Stimulated activated naive CD4-positive, alpha-beta T cell treated with Interleukin-2 at 50 U/mL for 16 hours (primary cell): ENCODE data around the gene SPDYE3.
"Not testable (repeated sequence)": the region's sequence is repeated elsewhere in the genome, so short reads cannot be mapped to it uniquely, and the experiment has no call there.

ENCODE experiments used
- DNase-seq: peaks from one replicate; lab custom pipeline; 2025; lab: John Stamatoyannopoulos, UW

Gene SPDYE3

DNA sequence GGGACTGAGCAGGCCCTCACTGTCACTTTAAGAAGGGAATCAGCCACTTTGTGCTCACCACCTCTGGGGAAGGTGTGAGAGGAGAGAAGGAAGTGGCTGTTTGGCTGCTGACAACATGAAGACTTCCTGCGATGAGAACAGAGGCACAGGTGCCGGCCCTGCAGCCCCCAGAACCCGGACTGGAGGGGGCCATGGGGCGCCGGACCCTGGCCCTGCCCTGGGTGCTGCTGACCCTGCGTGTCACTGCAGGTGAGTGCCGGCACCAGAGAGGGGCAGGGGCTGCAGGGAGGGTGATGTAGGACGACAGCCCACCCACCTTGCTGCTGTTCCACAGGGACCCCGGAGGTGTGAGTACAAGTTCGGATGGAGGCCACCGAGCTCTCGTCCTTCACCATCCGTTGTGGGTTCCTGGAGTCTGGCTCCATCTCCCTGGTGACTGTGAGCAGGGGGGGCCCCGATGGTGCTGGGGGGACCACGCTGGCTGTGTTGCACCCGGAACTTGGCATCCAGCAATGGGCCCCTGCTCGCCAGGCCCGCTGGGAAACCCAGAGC lies 44.8 kb downstream of the SPDYE3 start:
- DNase-seq: not testable (repeated sequence)

DNA sequence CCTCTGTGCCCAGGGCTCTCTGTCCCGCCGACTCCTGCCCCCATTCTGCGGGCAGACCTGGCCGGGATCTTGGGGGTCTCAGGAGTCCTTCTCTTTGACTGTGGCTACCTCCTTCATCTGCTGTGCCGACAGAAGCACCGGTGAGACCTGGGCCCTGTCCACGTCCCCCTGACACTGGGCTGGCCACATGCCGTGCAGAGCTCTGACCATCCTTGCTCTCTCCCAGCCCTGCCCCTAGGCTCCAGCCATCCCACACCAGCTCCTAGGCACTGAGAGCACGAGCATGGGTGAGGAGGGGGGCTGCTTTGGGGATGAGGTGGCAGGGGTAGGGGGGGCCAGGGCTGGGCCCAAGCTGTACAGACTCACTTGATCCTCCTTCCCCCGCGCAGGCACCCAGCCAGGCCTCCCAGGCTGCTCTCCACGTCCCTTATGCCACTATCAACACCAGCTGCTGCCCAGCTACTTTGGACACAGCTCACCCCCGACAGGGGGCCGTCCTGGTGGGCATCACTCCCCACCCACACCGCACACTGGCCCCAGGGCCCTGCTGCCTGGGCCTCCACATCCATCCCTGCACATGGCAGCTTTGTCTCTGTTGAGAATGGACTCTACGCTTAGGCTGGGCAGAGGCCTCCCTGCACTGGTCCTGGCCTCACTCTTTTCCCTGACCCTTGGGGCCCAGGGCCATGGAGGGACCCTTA lies 45.6 kb downstream of the SPDYE3 start:
- DNase-seq: no peak

DNA sequence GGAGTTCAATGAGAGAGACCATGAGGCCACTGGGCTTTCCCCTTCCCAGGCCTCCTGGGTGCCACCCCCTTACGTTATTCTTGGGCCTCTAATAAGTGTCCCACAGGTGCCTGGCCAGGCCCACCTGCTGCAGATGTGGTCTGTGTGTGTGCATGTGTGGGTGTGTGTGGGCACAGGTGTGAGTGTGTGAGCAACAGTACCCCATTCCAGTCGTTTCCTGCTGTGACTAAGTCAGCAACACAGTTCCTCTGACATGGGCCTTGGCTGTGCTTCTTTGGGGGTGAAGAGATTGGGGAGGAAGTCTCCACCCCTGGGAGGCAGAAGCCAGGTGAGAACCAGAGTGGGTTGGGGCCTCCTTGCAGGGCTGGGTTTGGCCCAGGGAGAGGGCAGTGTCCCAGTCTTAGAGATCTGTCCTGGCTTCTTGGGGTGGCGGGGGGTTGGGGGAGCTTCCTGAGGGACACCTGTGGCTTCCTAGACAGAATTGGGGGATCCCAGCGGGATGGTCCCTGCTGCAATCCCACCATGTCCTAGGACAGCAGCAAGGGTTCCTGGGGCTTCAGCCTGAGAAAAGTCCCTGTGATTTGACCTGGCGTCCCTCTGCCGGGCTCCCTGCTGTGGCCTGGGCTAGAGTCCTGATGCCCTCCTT lies 46.3 kb downstream of the SPDYE3 start:
- peak; percentile 35 for DNase-seq

DNA sequence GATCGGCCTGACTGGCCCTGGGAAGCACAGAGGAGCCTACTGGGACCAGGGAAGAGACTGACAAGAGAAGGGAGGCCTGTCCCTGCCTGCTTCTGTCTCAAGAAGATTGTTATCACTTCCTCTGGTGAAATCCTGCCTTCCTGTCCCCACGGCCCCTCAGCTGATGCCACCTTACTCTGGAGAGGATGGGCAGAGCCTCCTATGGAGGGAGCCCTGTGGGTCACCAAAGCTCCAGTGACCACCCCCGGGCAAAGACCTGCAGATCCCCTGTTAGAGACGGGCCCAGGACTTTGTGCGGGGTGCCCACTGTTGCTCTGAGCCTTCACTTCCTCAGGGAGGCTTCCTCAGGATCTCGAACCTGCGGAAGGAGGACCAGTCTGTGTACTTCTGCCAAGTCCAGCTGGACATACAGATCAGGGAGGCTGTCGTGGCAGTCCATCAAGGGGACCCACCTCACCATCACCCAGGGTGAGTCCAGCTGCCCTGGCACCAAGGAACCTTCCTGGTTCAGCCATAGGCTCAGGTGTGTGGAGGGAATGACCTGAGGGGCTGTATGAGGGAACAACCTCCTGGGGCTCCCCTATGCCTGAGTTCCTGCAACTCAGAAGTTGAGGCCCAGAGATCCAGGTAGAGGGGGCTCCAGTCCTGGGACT lies 49.0 kb downstream of the SPDYE3 start:
- no peak for DNase-seq

DNA sequence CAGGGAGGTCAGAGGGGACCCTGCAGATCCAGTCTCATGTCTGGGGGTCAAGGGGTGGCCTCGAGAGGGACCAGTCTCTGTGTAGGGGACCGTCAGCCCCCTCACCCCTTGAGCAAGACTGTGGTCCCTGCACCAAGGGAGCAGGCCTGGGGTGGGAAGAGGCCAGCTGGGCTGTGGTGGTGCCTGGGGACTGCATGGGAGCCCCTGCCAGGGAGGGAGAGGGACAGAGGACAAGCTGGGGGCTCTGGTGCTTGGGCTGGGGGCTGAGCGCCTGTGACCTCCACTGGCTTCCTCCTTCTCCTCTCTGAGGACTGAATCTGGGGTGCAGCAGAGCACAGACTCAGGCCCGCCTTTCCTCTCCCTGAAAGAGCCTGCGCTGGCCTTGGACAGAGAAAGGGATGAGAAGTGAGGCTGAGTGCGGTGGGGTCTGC lies 49.6 kb downstream of the SPDYE3 start:
- DNase-seq: no peak

DNA sequence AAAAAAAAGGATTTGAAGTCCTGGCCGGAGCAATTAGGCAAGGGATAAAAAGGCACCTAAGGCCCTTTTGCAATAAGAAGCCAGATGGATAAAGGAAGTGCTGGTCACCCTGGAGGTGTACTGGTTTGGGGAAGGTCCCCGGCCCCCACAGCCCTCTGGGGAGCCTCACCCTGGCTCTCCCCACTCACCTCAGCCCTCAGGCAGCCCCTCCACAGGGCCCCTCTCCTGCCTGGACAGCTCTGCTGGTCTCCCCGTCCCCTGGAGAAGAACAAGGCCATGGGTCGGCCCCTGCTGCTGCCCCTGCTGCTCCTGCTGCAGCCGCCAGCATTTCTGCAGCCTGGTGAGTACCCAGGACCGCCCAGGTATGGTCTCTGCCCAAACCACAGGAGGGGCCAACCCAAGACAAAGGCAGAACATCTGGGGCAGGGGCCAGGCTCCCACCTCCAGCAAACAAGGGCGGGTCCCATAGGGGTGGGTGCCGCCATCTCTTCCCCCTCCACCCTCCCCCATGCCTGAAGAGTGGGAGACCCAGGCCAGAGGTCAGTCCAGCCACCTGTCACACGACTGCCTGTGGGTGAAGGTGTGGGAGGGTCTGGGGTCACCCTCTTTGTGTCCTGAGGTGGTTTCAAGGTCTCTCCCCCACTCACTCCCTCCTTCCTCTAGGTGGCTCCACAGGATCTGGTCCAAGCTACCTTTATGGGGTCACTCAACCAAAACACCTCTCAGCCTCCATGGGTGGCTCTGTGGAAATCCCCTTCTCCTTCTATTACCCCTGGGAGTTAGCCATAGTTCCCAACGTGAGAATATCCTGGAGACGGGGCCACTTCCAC lies 50.7 kb downstream of the SPDYE3 start, which contains the start of gene PILRB:
Gene PILRB, plus strand, starts transcription at position 91 of the 830 bp plus-strand sequence. Its CDS starts 186 bp downstream, at position 277.
- no peak for DNase-seq

DNA sequence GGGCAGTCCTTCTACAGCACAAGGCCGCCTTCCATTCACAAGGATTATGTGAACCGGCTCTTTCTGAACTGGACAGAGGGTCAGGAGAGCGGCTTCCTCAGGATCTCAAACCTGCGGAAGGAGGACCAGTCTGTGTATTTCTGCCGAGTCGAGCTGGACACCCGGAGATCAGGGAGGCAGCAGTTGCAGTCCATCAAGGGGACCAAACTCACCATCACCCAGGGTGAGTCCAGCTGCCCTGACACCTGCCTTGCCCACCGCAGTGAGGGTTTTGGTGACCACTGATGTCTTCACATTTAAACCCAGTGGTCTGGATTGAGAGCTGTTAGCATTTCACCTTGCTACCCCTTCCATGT lies 51.3 kb downstream of the SPDYE3 start:
- no peak for DNase-seq

DNA sequence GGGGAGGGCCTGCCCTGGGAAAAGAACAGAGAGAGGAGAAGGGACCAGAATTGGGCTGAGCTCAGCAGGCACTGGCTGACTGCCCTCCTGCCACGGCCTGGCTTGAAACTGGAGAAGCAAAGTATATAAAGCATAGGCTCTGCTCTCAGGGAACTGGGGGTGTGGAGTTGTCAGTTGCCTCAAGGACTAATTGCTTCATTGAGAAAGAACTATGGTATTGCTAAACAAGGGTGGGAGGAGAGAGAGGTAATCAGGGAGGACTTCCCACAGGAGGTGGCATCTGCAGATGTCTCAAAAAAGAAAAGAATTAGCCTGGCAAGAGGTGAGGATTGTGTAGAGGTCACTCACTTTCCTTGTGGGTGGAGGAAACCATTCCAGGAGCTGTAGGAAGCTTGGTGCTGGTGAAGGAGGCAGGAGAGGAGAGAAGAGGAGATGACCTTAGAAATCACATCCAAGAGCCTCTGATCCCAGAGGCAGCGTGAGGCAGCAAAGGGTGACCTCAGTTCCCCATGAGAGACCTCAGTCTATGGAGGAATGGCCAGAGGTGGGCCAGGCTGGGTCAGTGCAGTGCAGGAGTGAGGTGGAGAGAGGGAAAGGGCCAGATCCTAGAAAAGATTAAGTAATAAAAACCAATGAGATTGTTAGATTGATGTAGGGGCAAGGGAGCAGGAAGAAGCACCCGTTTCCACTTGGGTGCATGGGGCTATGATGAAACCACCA lies 52.8 kb downstream of the SPDYE3 start:
- no peak for DNase-seq

DNA sequence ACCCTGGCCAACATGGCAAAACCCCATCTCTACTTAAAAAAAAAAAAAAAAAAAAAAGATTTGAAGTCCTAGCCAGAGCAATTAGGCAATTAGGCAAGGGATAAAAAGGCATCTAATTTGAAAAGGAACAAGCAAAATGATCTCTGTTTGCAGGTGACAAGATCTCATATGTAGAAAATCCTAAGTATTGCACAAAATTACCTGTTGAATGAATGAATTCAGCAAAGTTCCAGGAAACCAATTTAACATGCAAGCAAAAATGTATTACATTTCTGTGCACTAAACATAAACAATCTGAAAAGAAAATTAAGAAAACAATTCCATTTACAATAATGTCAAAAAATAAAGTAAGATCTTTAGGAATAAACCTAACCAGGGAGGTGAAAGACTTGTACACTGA lies 55.6 kb downstream of the SPDYE3 start:
- no peak for DNase-seq

DNA sequence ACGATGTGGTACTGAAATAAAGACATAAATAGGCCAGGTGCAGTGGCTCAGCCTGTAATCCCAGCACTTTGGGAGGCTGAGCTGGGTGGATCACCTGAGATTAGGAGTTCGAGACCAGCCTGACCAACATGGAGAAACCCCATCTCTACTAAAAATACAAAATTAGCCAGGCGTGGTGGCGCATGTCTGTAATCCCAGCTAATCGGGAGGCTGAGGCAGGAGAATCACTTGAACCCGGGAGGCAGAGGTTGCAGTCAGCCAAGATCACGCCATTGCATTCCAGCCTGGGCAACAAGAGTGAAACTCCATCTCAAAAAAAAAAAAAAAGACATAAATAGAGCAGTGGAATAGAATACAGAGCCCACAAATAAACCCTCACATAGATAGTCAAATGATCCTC lies 56.3 kb downstream of the SPDYE3 start:
- DNase-seq: not testable (repeated sequence)

DNA sequence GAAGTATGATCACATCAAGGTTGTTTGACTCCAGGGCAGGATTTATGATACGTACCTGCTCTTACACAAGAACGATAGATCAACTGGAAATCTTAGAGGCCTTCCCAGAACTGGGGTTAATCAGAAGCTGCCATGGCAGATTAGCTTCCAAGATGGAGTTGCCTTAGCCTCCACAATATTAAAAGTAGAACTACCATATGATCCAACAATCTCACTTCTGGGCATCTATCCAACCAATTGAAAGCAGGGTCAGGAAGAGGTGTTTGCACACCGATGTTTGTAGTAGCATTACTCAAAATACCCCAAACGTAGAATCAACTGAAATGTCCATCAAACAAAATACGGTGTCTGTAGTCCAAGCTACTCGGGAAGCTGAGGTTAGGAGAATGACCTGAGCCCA lies 57.0 kb downstream of the SPDYE3 start:
- DNase-seq: no peak

DNA sequence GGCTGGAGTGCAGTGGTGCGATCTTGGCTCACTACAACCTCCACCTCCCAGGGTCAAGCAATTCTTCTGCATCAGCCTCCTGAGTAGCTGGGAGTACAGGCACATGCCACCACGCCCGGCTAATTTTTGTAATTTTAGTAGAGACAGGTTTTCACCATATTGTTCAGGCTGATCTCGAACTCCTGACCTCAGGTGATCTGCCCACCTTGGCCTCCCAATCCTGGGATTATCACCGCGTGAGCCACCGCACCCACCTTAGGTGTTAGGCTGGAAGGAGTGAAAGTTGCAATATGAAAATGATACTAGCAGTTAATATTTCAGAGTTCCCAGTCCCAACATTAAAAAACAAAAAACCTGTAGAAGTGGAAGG lies 58.5 kb downstream of the SPDYE3 start:
- DNase-seq: not testable (repeated sequence)

DNA sequence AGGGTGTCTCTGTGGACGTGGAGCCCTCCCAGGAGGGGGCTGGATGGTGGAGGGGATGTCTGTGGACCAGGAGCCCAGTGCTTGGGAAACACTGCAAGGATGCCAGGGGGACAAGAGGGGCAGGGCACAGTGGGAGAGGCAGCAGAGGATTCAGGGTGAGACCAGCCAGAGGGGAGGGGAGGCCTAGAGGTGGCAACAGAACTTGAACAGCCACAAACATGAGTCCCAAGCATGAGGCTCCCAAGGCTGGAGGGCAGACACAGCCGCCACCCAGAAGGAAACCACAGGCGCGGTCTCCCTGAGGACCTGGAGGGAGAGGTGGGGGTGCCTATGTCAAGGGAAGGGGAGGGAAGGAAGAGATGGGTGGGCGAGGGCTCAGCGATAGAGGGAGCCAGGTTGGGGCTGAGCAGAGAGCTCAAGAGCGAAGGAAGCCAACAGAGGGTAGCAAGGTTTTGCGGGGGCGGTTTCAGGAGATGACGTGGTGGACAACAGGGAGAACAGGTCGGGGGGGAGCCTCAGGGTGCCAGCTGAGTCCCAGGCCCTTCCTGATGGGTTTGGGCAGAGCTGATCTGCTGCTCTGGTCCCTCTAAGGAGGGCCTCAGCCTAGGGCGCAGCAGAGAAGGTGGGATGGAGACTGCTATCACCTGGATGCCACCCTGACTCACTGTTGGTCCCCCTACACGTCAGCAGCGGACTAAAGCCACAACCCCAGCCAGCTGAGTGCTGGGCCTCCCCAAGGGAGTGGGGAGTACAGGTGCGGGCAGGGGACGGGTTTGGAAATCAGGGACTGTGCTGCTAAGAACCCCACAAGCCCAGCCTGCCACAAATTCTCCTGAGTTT lies 59.1 kb downstream of the SPDYE3 start:
- no peak for DNase-seq

DNA sequence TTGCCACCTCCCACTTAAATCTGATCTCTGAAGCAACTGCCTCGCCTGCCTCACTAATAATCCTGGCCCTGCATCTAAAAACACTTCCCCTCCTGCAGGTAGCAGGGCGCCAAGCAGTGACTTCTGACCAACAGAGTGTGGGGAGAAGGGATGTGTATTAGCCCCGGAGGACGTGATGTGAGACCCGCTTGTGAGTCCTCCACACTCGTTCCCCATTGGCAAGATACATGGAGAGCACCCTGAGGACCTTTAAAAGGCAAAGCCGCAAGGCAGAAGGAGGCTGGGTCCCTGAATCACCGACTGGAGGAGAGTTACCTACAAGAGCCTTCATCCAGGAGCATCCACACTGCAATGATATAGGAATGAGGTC lies 59.7 kb downstream of the SPDYE3 start:
- no peak for DNase-seq

DNA sequence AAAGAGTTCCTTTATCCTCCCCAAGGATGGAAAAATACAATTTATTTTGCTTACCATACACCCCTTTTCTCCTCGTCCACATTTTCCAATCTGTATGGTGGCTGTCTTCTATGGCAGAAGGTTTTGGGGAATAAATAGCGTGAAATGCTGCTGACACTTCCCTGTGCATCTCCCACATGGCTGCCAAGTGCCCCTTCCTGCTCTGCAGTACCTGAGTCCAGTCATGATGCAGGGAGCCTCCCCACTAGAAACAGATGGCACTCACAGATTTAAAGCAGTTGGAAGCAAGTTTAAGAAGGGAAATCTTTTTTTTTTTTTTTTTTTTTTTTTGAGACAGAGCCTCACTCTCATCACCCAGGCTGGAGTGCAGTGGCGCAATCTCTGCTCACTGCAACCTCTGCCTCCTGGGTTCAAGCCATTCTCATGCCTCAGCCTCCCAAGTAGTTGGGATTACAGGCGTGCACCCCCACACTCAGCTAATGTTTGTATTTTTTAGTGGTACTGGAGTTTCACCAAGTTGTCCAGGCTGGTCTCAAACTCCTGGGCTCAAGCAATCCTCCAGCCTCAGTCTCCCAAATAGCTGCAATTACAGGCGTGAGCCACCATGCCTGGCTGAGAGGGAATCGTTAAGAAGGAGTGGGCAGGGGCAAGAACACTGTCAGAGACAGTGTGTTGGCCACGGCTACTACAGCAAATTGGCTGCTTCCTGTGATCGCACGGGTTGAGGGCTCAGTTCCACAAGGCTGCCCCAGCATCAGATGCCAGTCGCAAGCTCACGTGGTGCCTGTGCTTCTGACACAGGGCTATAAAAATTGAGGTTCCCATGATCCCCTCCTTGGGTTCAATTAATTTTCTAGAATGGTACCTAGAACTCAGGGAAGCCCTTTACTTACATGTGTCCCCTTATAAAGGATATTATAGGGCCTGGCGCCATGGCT lies 60.4 kb downstream of the SPDYE3 start:
- no peak for DNase-seq

DNA sequence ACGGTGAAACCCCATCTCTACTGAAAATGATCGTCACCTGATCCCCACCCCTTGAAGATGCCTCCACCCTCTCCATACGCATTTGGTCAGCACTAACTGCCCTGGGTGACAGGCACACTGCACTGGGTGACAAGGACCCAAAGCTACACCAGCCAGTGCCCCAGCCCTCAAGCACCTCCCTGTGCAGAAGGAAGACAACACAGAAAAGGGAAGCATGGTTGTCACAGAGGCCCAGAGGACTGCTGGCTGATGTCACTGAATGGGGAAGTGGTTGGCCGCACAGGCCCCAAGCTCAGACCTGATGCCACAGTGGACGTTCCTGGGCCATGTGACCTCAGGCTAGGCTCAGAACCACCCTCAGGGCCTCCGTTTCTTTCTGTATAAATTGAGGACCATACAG lies 61.6 kb downstream of the SPDYE3 start:
- no peak for DNase-seq

DNA sequence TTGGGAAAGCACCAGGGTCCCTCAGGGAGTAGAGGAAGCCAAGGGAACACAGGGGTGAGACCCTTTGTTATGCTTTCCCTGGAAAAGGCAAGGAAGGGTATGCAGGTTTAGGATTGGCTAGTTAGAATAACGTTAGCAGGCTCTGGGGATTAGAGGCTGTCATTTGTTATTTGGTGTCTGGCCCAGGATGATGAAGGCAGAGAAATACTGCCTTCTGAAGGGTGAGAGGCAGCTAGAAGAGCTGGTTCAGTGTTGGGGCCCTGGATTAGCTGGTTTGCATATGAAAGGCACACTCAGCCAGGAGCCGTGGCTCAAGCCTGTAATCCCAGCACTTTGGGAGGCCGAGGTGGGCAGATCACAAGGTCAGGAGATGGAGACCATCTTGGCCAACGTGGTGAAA lies 62.8 kb downstream of the SPDYE3 start:
- DNase-seq: no peak

DNA sequence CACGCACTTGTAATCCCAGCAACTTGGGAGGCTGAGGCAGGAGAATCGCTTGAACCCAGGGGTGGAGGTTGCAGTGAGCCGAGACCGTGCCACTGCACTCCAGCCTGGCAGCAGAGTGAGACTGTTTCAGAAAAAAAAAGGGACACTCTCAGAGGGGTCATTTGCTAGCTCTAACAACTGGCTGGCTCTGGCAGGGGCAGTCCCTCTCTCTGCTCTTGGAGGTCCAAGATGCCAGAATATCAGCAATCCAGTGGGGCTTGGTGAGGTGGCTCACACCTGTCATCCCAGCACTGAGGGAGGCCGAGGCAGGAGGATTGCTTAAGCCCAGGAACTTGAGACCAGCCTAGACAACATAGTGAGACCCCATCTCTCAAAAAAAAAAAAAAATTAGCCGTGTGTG lies 63.2 kb downstream of the SPDYE3 start:
- DNase-seq: no peak

DNA sequence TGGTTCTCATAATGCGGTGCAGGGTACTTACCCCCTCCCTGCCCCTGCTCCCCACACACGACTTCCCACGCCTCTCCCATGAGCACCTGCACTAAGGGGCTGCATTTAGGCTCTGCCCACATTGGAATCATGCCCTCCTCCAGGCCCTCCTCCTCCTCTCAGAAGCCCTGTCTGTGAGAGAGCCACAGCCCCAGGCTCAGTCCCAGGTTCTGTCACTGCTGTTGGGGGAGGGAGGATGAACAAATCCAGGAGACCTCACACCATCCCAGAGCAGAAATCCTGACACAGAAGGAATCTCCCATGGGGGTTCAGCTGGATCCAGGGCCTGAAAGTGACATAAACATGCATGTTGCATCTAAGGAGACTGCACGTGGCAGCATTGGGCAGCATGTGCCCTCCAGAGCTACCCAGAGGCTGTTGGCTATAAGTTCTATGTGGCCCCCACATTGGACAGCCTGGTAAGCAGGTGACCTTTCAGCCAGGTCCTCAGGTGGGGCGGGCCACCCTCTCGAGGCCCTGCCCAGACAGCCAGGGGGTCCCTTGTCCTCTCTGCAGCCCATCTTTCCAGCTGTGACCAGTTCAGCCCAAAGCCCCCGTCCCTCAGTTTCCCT lies 64.2 kb downstream of the SPDYE3 start:
- no peak for DNase-seq
